OCI-M1 (cell line): ENCODE data around the gene NR2C2.

Experiments used
- DNase-seq: peaks from one replicate; lab custom pipeline; 2025; lab: John Stamatoyannopoulos, UW

NR2C2 gene

GRCh38 chr3:15023719-15024118 lies 76.3 kb downstream of the NR2C2 start:
- DNase-seq, result no peak

- DNase-seq, result no peak
Measured at GRCh38 chr3:15029625-15030024, 82.2 kb downstream of the NR2C2 start.

GRCh38 chr3:15032650-15033049 lies 85.3 kb downstream of the NR2C2 start:
- no peak for DNase-seq

GRCh38 chr3:15033103-15033502 lies 85.7 kb downstream of the NR2C2 start:
- no peak for DNase-seq

- DNase-seq, result no peak
Measured at GRCh38 chr3:15038306-15038705, 90.9 kb downstream of the NR2C2 start.

- DNase-seq, result no peak
Measured at GRCh38 chr3:15040844-15041243, 93.5 kb downstream of the NR2C2 start.

GRCh38 chr3:15041950-15042349 lies 94.6 kb downstream of the NR2C2 start:
- DNase-seq, result no peak

GRCh38 chr3:15042936-15043335 lies 95.6 kb downstream of the NR2C2 start:
- DNase-seq, result peak; percentile 15

GRCh38 chr3:15043408-15044171 lies 96.2 kb downstream of the NR2C2 start:
- DNase-seq, result no peak

GRCh38 chr3:15044326-15044725 lies 96.9 kb downstream of the NR2C2 start:
- DNase-seq, result no peak

- DNase-seq, result no peak
Measured at GRCh38 chr3:15045667-15046066, 98.3 kb downstream of the NR2C2 start.

GRCh38 chr3:15049584-15049983 lies 102.2 kb downstream of the NR2C2 start:
- DNase-seq, result no peak

- no peak for DNase-seq
Measured at GRCh38 chr3:15050405-15051092, 103.2 kb downstream of the NR2C2 start.

- peak; percentile 82 for DNase-seq
Measured at GRCh38 chr3:15051531-15051930, 104.1 kb downstream of the NR2C2 start.

GRCh38 chr3:15052335-15053242 lies 105.2 kb downstream of the NR2C2 start:
- peak; percentile 96 for DNase-seq

GRCh38 chr3:15053541-15053940 lies 106.2 kb downstream of the NR2C2 start:
- no peak for DNase-seq

- DNase-seq, result peak; percentile 63
Measured at GRCh38 chr3:15055019-15055557, 107.7 kb downstream of the NR2C2 start.

GRCh38 chr3:15056676-15057404 lies 109.5 kb downstream of the NR2C2 start:
- no peak for DNase-seq

- no peak for DNase-seq
Measured at GRCh38 chr3:15060029-15060428, 112.6 kb downstream of the NR2C2 start.

GRCh38 chr3:15063238-15063637 lies 115.9 kb downstream of the NR2C2 start:
- DNase-seq, result no peak

- DNase-seq, result no peak
Measured at GRCh38 chr3:15063656-15064286, 116.4 kb downstream of the NR2C2 start.
